Measurements from ENCODE around the gene CASZ1. TPM values are rescaled to one million over a fixed set of nuclear protein-coding genes. Genes with fewer than 3 reads are reported as not detected.

CASZ1 gene
- total and polyA plus RNA-seq, 9 of the 15 experiments (the other 6 are each of a cell fraction or from before 2014, with no cell fraction given) = 0.01 to 4.0 (median 0.76) TPM; not detected in 1

DNA sequence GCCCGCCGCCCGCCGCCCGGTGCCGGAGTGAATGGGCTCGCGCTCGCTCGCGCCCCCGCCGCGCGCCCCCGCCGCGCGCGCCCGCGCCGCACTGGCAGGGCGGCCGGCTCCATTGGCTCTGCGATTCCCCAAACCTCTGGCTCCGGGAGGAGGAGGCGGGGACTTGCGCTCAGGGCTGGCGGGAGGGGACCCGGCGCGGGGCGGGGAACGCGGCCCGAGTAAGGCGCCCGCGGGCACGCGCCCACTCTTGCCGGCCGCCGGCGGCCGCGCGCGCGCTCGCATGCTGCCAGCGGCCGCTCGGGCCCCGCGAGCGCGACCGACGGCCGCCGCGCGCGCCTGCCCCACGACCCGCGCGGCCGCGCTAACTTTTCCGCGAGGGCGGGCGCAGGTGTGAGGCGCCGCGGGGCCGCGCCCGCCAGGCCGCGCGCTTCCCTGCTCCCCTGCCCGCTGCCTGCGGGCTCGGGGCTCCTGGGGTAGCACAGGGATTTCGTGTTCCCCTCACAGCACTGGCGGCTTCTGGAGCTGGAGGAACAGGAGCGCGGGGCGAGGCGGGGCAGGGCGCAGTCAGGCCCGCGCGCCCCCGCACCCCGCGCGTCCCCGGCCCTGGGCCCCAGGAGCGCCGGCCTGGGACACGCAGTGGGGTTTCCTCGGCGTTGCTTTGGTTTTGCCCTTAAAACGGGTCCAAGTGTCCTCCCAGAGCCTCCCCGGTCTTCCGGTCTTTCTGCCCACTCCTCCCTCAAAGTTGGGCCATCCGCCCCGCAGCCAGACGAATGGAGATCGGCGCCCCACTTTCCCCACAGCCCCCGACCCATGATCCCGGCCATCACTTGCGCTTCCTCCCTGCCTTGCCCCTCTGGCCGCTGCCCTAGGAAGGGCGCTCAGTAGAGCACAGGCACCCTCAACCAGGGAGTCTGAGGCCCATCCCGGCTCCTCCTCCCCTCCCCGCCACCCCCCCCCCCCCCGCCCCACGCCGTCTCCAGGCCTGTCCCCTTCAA lies 101.5 kb downstream of the CASZ1 start (continued):
- TF ChIP-seq ZBTB11 (CRISPR knock-in tag; IDR thresholded peaks at IDR 0.05) = peak in 1 of 3 experiments; percentile 89; a peak in 2 of 6 replicates
- TF ChIP-seq RNF2 (IDR thresholded peaks at IDR 0.05) = no peak
- peak; percentile 97 for TF ChIP-seq ZNF644 (tag; IDR thresholded peaks at IDR 0.05; ENCODE audit: low read depth)
- no peak for TF ChIP-seq CBX3 (IDR thresholded peaks at IDR 0.05; ENCODE audit: borderline replicate concordance in 1 of 2, low read length in 2 of 2)
- no peak for TF ChIP-seq ZNF79 (CRISPR knock-in tag; IDR thresholded peaks at IDR 0.05; ENCODE audit: low read depth)
- TF ChIP-seq FIP1L1 (IDR thresholded peaks at IDR 0.05; ENCODE audit: low read depth, low read length, poor library complexity, severe bottlenecking) = no peak
- no peak for TF ChIP-seq CBX5 (IDR thresholded peaks at IDR 0.05; ENCODE audit: borderline replicate concordance, low read depth)
- no peak for TF ChIP-seq TCF3 (CRISPR knock-in tag; IDR thresholded peaks at IDR 0.05)
- no peak for TF ChIP-seq ZC3H8 (IDR thresholded peaks at IDR 0.05)
- TF ChIP-seq MCM3 (IDR thresholded peaks at IDR 0.05) = no peak
- no peak for TF ChIP-seq OTX1 (CRISPR knock-in tag; IDR thresholded peaks at IDR 0.05)
- no peak for TF ChIP-seq ZNF133 (CRISPR knock-in tag; IDR thresholded peaks at IDR 0.05)
- TF ChIP-seq, protein P1, sequence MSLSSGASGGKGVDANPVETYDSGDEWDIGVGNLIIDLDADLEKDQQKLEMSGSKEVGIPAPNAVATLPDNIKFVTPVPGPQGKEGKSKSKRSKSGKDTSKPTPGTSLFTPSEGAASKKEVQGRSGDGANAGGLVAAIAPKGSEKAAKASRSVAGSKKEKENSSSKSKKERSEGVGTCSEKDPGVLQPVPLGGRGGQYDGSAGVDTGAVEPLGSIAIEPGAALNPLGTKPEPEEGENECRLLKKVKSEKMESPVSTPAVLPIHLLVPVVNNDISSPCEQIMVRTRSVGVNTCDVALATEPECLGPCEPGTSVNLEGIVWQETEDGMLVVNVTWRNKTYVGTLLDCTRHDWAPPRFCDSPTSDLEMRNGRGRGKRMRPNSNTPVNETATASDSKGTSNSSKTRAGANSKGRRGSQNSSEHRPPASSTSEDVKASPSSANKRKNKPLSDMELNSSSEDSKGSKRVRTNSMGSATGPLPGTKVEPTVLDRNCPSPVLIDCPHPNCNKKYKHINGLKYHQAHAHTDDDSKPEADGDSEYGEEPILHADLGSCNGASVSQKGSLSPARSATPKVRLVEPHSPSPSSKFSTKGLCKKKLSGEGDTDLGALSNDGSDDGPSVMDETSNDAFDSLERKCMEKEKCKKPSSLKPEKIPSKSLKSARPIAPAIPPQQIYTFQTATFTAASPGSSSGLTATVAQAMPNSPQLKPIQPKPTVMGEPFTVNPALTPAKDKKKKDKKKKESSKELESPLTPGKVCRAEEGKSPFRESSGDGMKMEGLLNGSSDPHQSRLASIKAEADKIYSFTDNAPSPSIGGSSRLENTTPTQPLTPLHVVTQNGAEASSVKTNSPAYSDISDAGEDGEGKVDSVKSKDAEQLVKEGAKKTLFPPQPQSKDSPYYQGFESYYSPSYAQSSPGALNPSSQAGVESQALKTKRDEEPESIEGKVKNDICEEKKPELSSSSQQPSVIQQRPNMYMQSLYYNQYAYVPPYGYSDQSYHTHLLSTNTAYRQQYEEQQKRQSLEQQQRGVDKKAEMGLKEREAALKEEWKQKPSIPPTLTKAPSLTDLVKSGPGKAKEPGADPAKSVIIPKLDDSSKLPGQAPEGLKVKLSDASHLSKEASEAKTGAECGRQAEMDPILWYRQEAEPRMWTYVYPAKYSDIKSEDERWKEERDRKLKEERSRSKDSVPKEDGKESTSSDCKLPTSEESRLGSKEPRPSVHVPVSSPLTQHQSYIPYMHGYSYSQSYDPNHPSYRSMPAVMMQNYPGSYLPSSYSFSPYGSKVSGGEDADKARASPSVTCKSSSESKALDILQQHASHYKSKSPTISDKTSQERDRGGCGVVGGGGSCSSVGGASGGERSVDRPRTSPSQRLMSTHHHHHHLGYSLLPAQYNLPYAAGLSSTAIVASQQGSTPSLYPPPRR (CRISPR knock-in tag; IDR thresholded peaks at IDR 0.05; ENCODE audit: borderline replicate concordance) = no peak
- TF ChIP-seq SREBF1 (IDR thresholded peaks at IDR 0.05; ENCODE audit: borderline replicate concordance, low read depth, low read length) = no peak
- no peak for TF ChIP-seq ZBTB17 (CRISPR knock-in tag; IDR thresholded peaks at IDR 0.05)
- TF ChIP-seq ZNF639 (CRISPR knock-in tag; conservative IDR thresholded peaks at IDR 0.05 in 1 of 2, IDR thresholded peaks at IDR 0.05 in 1 of 2) = peak in 1 of 2 experiments; percentile 85; a peak in 2 of 4 replicates
- no peak for TF ChIP-seq BRD4 (IDR thresholded peaks at IDR 0.05)
